Progenitor cell of endocrine pancreas (in vitro differentiated cells): ENCODE measurements around the gene FCGBP. TPM values are rescaled to one million over a fixed set of nuclear protein-coding genes. Genes with fewer than 3 reads are reported as not detected.
"Not testable (repeated sequence)": the region's sequence is repeated elsewhere in the genome, so short reads cannot be mapped to it uniquely, and the experiment has no call there.

Source experiments
- DNase-seq: peaks from one replicate; pipeline ENCODE4 v3.0.0; 2021; ENCODE audit warnings: low spot score; ENCODE audit not compliant: unreplicated experiment
- H3K27ac Mint-ChIP-seq: 2 replicates; pipeline ENCODE4 v1.8.0; 2021; ENCODE audit warnings: mild to moderate bottlenecking, moderate library complexity, mixed read lengths
- H3K27me3 Mint-ChIP-seq: 2 replicates; pipeline ENCODE4 v1.8.0; 2021; ENCODE audit warnings: mixed read lengths
- H3K36me3 Mint-ChIP-seq: 2 replicates; pipeline ENCODE4 v1.8.0; 2022; ENCODE audit warnings: mixed read lengths; ENCODE audit not compliant: insufficient read depth
- H3K4me1 Mint-ChIP-seq: 2 replicates; pipeline ENCODE4 v1.8.0; 2021; ENCODE audit warnings: low read depth, mixed read lengths
- H3K4me3 Mint-ChIP-seq: 2 replicates; pipeline ENCODE4 v1.8.0; 2021; ENCODE audit warnings: low read depth, mild to moderate bottlenecking, moderate library complexity, mixed read lengths
- H3K9me3 Mint-ChIP-seq: 2 replicates; pipeline ENCODE4 v1.8.0; 2021; ENCODE audit warnings: low read depth, mixed read lengths
- CTCF ChIP-seq: fragments of 200-600 bp; sonication (generic); IDR thresholded peaks from one replicate; pipeline ENCODE4 v1.5.0; 2021; ENCODE audit warnings: antibody characterized with exemption, mild to moderate bottlenecking; ENCODE audit not compliant: unreplicated experiment
- total RNA-seq: library from RNA; stranded (reverse); gene quantifications from 2 replicates; pipeline ENCODE4 v1.2.1, GENCODE V29; 2021

The FCGBP gene
- total RNA-seq, 1 donor from 2014 or later: 1.2 TPM

GRCh38 chr19:39901681-39902080 lies 32.8 kb downstream of the FCGBP start:
- H3K9me3 Mint-ChIP-seq, DNase-seq, H3K27me3 Mint-ChIP-seq, H3K36me3 Mint-ChIP-seq, H3K27ac Mint-ChIP-seq, H3K4me3 Mint-ChIP-seq, H3K4me1 Mint-ChIP-seq: not testable (repeated sequence)

GRCh38 chr19:39898858-39899257 lies 35.6 kb downstream of the FCGBP start:
- not testable (repeated sequence) for H3K27ac Mint-ChIP-seq

GRCh38 chr19:39897511-39898245 lies 36.8 kb downstream of the FCGBP start:
- H3K4me3 Mint-ChIP-seq, H3K9me3 Mint-ChIP-seq, H3K27me3 Mint-ChIP-seq, H3K4me1 Mint-ChIP-seq, H3K27ac Mint-ChIP-seq, H3K36me3 Mint-ChIP-seq: not testable (repeated sequence)
- DNase-seq: peak; percentile 60
- TF ChIP-seq CTCF: peak; percentile 72

More at GRCh38 chr19:39898858-39899257, 35.6 kb downstream of the FCGBP start:
- not testable (repeated sequence) for H3K4me3 Mint-ChIP-seq, H3K9me3 Mint-ChIP-seq, H3K36me3 Mint-ChIP-seq, H3K27me3 Mint-ChIP-seq, H3K4me1 Mint-ChIP-seq, DNase-seq

- DNase-seq, H3K9me3 Mint-ChIP-seq, H3K27ac Mint-ChIP-seq, H3K4me3 Mint-ChIP-seq, H3K27me3 Mint-ChIP-seq, H3K4me1 Mint-ChIP-seq, H3K36me3 Mint-ChIP-seq: not testable (repeated sequence)
Observed at GRCh38 chr19:39895096-39895495, 39.3 kb downstream of the FCGBP start.

- H3K9me3 Mint-ChIP-seq, H3K36me3 Mint-ChIP-seq, DNase-seq, H3K27ac Mint-ChIP-seq, H3K27me3 Mint-ChIP-seq, H3K4me1 Mint-ChIP-seq, H3K4me3 Mint-ChIP-seq: not testable (repeated sequence)
Observed at GRCh38 chr19:39894236-39894606, 40.2 kb downstream of the FCGBP start.

- H3K36me3 Mint-ChIP-seq, H3K27ac Mint-ChIP-seq, DNase-seq, H3K9me3 Mint-ChIP-seq, H3K27me3 Mint-ChIP-seq, H3K4me3 Mint-ChIP-seq, H3K4me1 Mint-ChIP-seq: not testable (repeated sequence)
Observed at GRCh38 chr19:39893366-39894235, 40.8 kb downstream of the FCGBP start.

GRCh38 chr19:39892506-39892902 lies 41.9 kb downstream of the FCGBP start:
- not testable (repeated sequence) for H3K36me3 Mint-ChIP-seq, H3K27me3 Mint-ChIP-seq, DNase-seq, H3K27ac Mint-ChIP-seq, H3K9me3 Mint-ChIP-seq, H3K4me3 Mint-ChIP-seq, H3K4me1 Mint-ChIP-seq

- H3K9me3 Mint-ChIP-seq, H3K27me3 Mint-ChIP-seq, H3K36me3 Mint-ChIP-seq, H3K4me1 Mint-ChIP-seq, H3K4me3 Mint-ChIP-seq, H3K27ac Mint-ChIP-seq: not testable (repeated sequence)
- peak; percentile 32 for DNase-seq
- TF ChIP-seq CTCF: peak; percentile 9
Observed at GRCh38 chr19:39891660-39892505, 42.6 kb downstream of the FCGBP start.
